Stimulated activated CD4-positive, alpha-beta T cell treated with anti-CD3 and anti-CD28 coated beads, Interleukin-15, amount 100 ng/mL, for 24 hours (primary cell): ENCODE data around the gene ATG16L2.
"Not testable (repeated sequence)": the region's sequence is repeated elsewhere in the genome, so short reads cannot be mapped to it uniquely, and the experiment has no call there.

Source experiments
- DNase-seq: peaks from one replicate; pipeline ENCODE4 v3.0.0-alpha.2; 2020

The ATG16L2 gene

GRCh38 chr11:72850832-72851231 is 36.6 kb downstream of the ATG16L2 start:
- no peak for DNase-seq

GRCh38 chr11:72851726-72852125 is 37.5 kb downstream of the ATG16L2 start:
- DNase-seq: no peak

- no peak for DNase-seq
Measured at GRCh38 chr11:72856065-72856464, 41.9 kb downstream of the ATG16L2 start.

- no peak for DNase-seq
Measured at GRCh38 chr11:72856551-72857345, 42.5 kb downstream of the ATG16L2 start.

GRCh38 chr11:72858267-72858666 is 44.1 kb downstream of the ATG16L2 start:
- DNase-seq: not testable (repeated sequence)

GRCh38 chr11:72859126-72859525 is 44.9 kb downstream of the ATG16L2 start:
- DNase-seq: no peak

GRCh38 chr11:72860010-72860409 is 45.8 kb downstream of the ATG16L2 start:
- DNase-seq: no peak

- no peak for DNase-seq
Measured at GRCh38 chr11:72860592-72860991, 46.4 kb downstream of the ATG16L2 start.

- no peak for DNase-seq
Measured at GRCh38 chr11:72863091-72863490, 48.9 kb downstream of the ATG16L2 start.

GRCh38 chr11:72863916-72864315 is 49.7 kb downstream of the ATG16L2 start:
- DNase-seq: no peak

- no peak for DNase-seq
Measured at GRCh38 chr11:72864702-72865655, 50.8 kb downstream of the ATG16L2 start.

- no peak for DNase-seq
Measured at GRCh38 chr11:72867970-72868369, 53.8 kb downstream of the ATG16L2 start.

- no peak for DNase-seq
Measured at GRCh38 chr11:72869831-72870230, 55.6 kb downstream of the ATG16L2 start.

GRCh38 chr11:72871119-72871518 is 56.9 kb downstream of the ATG16L2 start:
- no peak for DNase-seq

- DNase-seq: no peak
Measured at GRCh38 chr11:72872012-72872411, 57.8 kb downstream of the ATG16L2 start.

GRCh38 chr11:72875736-72876135 is 61.5 kb downstream of the ATG16L2 start:
- DNase-seq: no peak

- DNase-seq: no peak
Measured at GRCh38 chr11:72876147-72876546, 61.9 kb downstream of the ATG16L2 start.
